Sigmoid colon (tissue), 7 donors: Measurements from ENCODE around the gene SPRR1B. TPM values are rescaled to one million over a fixed set of nuclear protein-coding genes. Genes with fewer than 3 reads are reported as not detected.
"Not testable (repeated sequence)": the region's sequence is repeated elsewhere in the genome, so short reads cannot be mapped to it uniquely, and the experiment has no call there.

Experiments
- DNase-seq: peaks from one replicate; pipeline ENCODE4 v3.0.0-alpha.2; 2019
- H3K27ac ChIP-seq, 4 donors: fragments of 200-600 bp; sonication (generic); one replicate each; pipeline ENCODE4 v1.5.1; 2016 to 2019; ENCODE audit warnings: mild to moderate bottlenecking in 1 of 4
- H3K27me3 ChIP-seq, 3 donors: fragments of 200-600 bp; sonication (generic); one replicate each; pipeline ENCODE4 v1.5.1; 2019; ENCODE audit warnings: mild to moderate bottlenecking in 1 of 3
- H3K36me3 ChIP-seq, 4 donors: fragments of 200-600 bp; sonication (generic); one replicate each; pipeline ENCODE4 v1.5.1; 2016 to 2019
- H3K4me1 ChIP-seq, 4 donors: fragments of 200-600 bp; sonication (generic); one replicate each; pipeline ENCODE4 v1.5.1; 2017 to 2019
- H3K4me3 ChIP-seq, 4 donors: fragments of 200-600 bp; sonication (generic); one replicate each; pipeline ENCODE4 v1.5.1; 2017 to 2019; ENCODE audit warnings: mild to moderate bottlenecking in 2 of 4, moderate library complexity in 1 of 4
- H3K9me3 ChIP-seq, 4 donors: fragments of 200-600 bp in 3 of 4; sonication (generic) in 3 of 4; one replicate each; pipeline versions ENCODE4 v1.5.1 to v1.6.1; 2013 to 2019
- EP300 ChIP-seq, 4 donors: sonication (generic); formaldehyde crosslinking; IDR thresholded peaks; one replicate each; pipeline ENCODE4 v1.6.1; 2017; ENCODE audit warnings: antibody characterized with exemption in 4 of 4
- POLR2A ChIP-seq, 2 donors: fragments of 450-650 bp; IDR thresholded peaks; one replicate each; pipeline ENCODE4 v1.6.1; 2016; ENCODE audit warnings: antibody characterized with exemption in 2 of 2, mild to moderate bottlenecking in 2 of 2, moderate library complexity in 2 of 2
- POLR2AphosphoS5 ChIP-seq, 4 donors: sonication (generic); formaldehyde crosslinking; IDR thresholded peaks; one replicate each; pipeline ENCODE4 v1.6.1; 2017; ENCODE audit warnings: antibody characterized with exemption in 4 of 4
- WGBS, 2 donors: extraction: QIAGEN DNeasy Blood & Tissue Kit; methylation state at CpG; one replicate each; pipeline ENCODE4 v1.1.7; 2013; 5-methylcytosine and 5-hydroxymethylcytosine counted together
- intact Hi-C: fragments of 100-400 bp; cut with DNase I; formaldehyde crosslinking; loops from one replicate; pipeline ENCODE4 v1.15.1; 2023
- polyA plus RNA-seq, 3 donors: library from polyadenylated mRNA; stranded (reverse); fragments of 200-250 nt; gene quantifications; one replicate each; pipeline ENCODE4 v1.2.3, GENCODE V29; 2013
- total RNA-seq, 4 donors: library from RNA; depleted of rRNA; stranded (reverse); fragments of >200 nt; gene quantifications; one replicate each; pipeline ENCODE4 v1.1.0, GENCODE V29; 2016
- TF ChIP-seq, protein P1 (sequence below), 4 experiments: fragments of 450-650 bp in 3 of 4; fragments of 200-600 bp in 1 of 4; IDR thresholded peaks; one replicate each; pipeline ENCODE4 v1.5.1; 2016 to 2019; ENCODE audit warnings: antibody characterized with exemption in 4 of 4, mild to moderate bottlenecking in 3 of 4, moderate library complexity in 2 of 4
- donor health status: healthy with polysubstance abuse.
- donor health status: Bipolar disorder and iron deficiency.
- donor health status: healthy.

SPRR1B gene
- total and polyA plus RNA-seq, 7 donors, result 0.19 to 3.0 TPM; not detected in 5

DNA sequence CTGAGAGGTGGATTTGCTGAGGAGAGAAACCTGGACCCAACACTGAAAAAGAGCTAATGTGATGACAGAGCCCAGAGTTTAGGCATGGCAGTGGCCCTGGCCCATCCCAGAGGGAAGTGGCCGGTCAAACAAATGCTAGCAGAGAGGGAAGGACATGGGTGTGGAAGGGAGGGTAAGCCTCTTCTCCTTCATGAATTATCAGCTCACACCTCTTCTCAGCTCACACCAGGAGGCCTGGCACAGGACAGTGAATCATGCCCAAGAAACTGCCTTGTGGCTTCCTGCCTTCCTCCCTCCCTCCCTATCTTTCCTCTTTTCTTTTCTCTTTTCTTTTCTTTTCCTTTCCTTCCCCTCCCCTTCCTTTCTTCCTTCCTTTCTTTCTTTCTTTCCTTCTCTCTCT lies 30.7 kb upstream of the SPRR1B start:
- intact Hi-C loops, result no loop called here
- Histone ChIP-seq H3K36me3 (no peaks in the 10 kb centered on the region), H3K27ac (no peak overlapping the region), H3K4me3 (no peak overlapping the region), H3K27me3 (no peaks in the 10 kb centered on the region), H3K4me1 (no peaks in the 10 kb centered on the region), H3K9me3 (no peaks in the 10 kb centered on the region)
- WGBS, 2 donors, result 68 to 100% methylated on average over 1 of the region's 1 CpG
- TF ChIP-seq, protein P1, sequence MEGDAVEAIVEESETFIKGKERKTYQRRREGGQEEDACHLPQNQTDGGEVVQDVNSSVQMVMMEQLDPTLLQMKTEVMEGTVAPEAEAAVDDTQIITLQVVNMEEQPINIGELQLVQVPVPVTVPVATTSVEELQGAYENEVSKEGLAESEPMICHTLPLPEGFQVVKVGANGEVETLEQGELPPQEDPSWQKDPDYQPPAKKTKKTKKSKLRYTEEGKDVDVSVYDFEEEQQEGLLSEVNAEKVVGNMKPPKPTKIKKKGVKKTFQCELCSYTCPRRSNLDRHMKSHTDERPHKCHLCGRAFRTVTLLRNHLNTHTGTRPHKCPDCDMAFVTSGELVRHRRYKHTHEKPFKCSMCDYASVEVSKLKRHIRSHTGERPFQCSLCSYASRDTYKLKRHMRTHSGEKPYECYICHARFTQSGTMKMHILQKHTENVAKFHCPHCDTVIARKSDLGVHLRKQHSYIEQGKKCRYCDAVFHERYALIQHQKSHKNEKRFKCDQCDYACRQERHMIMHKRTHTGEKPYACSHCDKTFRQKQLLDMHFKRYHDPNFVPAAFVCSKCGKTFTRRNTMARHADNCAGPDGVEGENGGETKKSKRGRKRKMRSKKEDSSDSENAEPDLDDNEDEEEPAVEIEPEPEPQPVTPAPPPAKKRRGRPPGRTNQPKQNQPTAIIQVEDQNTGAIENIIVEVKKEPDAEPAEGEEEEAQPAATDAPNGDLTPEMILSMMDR (IDR thresholded peaks at IDR 0.05), result no peak
- no peak for TF ChIP-seq EP300 (IDR thresholded peaks at IDR 0.05)
- TF ChIP-seq POLR2AphosphoS5 (IDR thresholded peaks at IDR 0.05), result no peak
- TF ChIP-seq POLR2A (IDR thresholded peaks at IDR 0.05), result no peak
- DNase-seq, result no peak

DNA sequence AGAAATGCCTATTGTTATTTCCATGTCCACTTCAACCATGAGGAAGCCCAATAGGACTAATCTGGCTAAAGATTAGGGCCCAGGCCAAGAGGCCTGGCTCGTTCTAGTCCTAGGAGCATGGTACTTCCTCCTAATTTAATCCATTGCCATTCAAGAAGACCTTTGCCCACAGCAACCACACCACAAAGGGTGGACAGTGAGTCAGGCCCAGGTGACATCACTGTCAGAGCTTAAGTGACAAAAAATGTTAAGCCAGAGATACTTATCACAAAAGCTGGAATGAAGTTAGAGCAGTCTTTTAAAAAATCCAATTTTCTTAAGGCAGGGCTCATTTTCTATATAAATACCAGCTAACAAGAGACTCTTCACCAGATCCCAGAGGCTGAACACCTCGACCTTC lies 29.6 kb upstream of the SPRR1B start, which contains the start of gene SPRR3:
Gene SPRR3 (plus strand): TSS at position 368 of the 400 bp plus-strand sequence. CDS start 1,272 bp downstream, outside the sequence.
- no peaks in the 10 kb centered on the region for H3K27me3 ChIP-seq
- no peaks in the 10 kb centered on the region for H3K9me3 ChIP-seq
- H3K4me1 ChIP-seq, result no peaks in the 10 kb centered on the region
- TF ChIP-seq POLR2AphosphoS5 (IDR thresholded peaks at IDR 0.05), result no peak
- no peak for TF ChIP-seq POLR2A (IDR thresholded peaks at IDR 0.05)
- TF ChIP-seq, protein P1 (IDR thresholded peaks at IDR 0.05), result no peak
- no peak for TF ChIP-seq EP300 (IDR thresholded peaks at IDR 0.05)
- H3K27ac ChIP-seq, result no peak within 1 kb of the TSS
- H3K4me3 ChIP-seq, result no peak within 1 kb of the TSS
- intact Hi-C loops, result no loop called here
- 34 to 71% methylated on average over 2 of the region's 2 CpGs for WGBS, 2 donors
- no peak for DNase-seq
- no peaks in the 10 kb centered on the region for H3K36me3 ChIP-seq

DNA sequence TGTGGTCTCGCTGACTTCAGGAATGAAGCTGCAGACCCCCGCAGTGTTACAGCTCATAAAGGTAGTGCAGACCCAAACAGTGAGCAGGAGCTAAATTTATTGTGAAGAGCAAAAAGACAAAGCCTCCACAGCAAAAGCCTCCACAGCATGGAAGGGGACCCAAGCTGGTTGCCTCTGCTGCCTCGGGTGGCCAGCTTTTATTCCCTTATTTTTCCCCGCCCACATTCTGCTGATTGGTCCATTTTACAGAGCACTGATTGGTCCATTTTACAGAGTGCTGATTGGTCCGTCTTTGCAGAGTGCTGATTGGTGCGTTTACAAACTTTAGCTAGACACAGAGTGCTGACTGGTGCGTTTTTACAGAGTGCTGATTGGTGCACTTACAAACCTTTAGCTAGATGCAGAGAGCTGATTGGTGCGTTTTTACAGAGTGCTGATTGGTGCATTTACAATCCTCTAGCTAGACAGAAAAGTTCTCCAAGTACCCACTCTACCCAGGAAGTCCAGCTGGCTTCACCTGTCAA lies 19.7 kb upstream of the SPRR1B start:
- H3K27ac ChIP-seq, intact Hi-C loops, H3K36me3 ChIP-seq, H3K9me3 ChIP-seq, H3K4me1 ChIP-seq, H3K27me3 ChIP-seq, H3K4me3 ChIP-seq, DNase-seq: not testable (repeated sequence)
- WGBS, 2 donors, result 86 to 90% methylated on average over 8 of the region's 8 CpGs

DNA sequence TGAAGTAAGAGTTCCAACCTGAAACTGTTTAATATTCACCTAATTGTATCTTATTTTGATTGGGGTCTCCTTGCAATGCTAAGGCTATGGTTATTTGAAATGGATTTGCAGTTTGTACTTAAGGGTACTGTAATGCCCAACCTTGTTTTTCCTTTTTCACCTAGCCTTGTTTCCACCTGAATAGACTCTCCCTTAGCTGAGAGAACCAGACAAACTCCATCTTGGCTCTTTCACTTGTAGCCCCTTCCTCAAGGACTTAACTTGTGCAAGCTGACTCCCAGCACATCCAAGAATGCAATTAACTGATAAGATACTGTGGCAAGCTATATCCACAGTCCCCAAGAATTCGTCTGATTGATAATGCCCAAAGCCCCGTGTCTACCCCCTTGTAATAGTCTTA lies 9.2 kb upstream of the SPRR1B start:
- H3K27ac ChIP-seq, H3K4me1 ChIP-seq, intact Hi-C loops, H3K36me3 ChIP-seq, H3K4me3 ChIP-seq, H3K9me3 ChIP-seq, DNase-seq, H3K27me3 ChIP-seq: not testable (repeated sequence)
- WGBS, 2 donors, result 30 to 32% methylated on average over 2 of the region's 2 CpGs

DNA sequence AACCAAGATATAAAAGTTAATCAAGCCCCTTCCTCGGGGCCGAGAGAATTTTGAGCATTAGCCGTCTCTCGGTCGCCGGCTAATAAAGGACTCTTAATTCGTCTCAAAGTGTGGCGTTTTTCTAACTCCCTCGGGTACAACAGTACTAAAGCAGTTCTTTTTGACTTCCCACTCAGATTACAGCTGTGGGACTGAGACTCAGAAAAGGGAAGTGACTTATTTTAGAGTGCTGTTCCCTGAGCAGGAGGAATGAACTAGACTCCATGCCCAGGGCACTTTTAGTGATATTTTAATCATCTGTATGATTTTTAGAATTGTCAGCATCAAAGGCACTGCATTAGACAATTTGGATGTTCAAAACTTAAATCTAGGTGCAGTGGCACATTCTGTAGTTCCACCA lies 8.7 kb upstream of the SPRR1B start:
- H3K36me3 ChIP-seq, H3K27ac ChIP-seq, intact Hi-C loops, H3K9me3 ChIP-seq, H3K4me3 ChIP-seq, H3K27me3 ChIP-seq, H3K4me1 ChIP-seq, DNase-seq: not testable (repeated sequence)
- WGBS, 2 donors, result 46 to 78% methylated on average over 9 of the region's 9 CpGs

DNA sequence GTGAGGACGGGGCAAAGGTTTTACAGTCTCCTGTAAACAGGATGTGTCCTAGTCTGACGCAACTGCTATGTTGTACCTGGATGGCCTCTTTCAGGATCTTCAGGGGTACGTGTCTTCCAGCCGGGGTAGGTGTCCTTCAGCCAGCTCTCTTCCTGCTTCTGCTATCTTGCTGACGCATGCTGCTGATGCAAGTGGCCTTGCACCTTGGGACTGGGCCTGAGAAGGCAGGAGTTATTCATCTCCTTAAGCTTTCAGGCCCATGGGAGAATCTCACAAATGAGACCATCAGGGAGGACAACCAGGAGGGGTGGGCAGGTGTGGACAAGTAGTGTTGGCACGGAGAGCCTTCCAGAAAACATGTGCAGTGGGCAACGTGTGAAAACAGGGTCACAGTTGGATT lies 7.9 kb upstream of the SPRR1B start:
- intact Hi-C loops, result no loop called here

More for the DNA sequence above, 7.9 kb upstream of the SPRR1B start:
- 88 to 92% methylated on average over 7 of the region's 7 CpGs for WGBS, 2 donors
- DNase-seq, result no peak
- H3K4me1 ChIP-seq, result no peaks in the 10 kb centered on the region
- H3K27me3 ChIP-seq, result no peaks in the 10 kb centered on the region
- no peak overlapping the region for H3K4me3 ChIP-seq
- TF ChIP-seq POLR2AphosphoS5 (IDR thresholded peaks at IDR 0.05) (no peak), POLR2A (IDR thresholded peaks at IDR 0.05) (no peak), EP300 (IDR thresholded peaks at IDR 0.05) (no peak)
- TF ChIP-seq, protein P1 (IDR thresholded peaks at IDR 0.05), result no peak
- H3K9me3 ChIP-seq, result no peaks in the 10 kb centered on the region
- H3K36me3 ChIP-seq, result no peaks in the 10 kb centered on the region
- no peak overlapping the region for H3K27ac ChIP-seq
